ENCODE measurements around the gene CPO. TPM values are rescaled to one million over a fixed set of nuclear protein-coding genes. Genes with fewer than 3 reads are reported as not detected.

Gene CPO
- total and polyA plus RNA-seq, 9 donors = 0.13 to 0.48 (median 0.23) TPM

GRCh38 chr2:206984206-206984605 is 44.9 kb downstream of the CPO start:
- peaks cover 6% of the 10 kb centered on the region for H3K4me1 ChIP-seq (ENCODE audit: control insufficient read depth, insufficient read depth, low read length)
- H3K27me3 ChIP-seq (ENCODE audit: control insufficient read depth, insufficient read depth, low read length) = no peaks in the 10 kb centered on the region
- peak; percentile 29 for DNase-seq
- no peaks in the 10 kb centered on the region for H3K36me3 ChIP-seq (ENCODE audit: control insufficient read depth, insufficient read depth, low read length)
- no peak overlapping the region for H3K27ac ChIP-seq (ENCODE audit: low read length)
- no CpG with 5 or more reads among the region's 4 CpGs for WGBS (ENCODE audit: insufficient coverage)
- H3K4me3 ChIP-seq (ENCODE audit: low read length) = no peak overlapping the region
- no peaks in the 10 kb centered on the region for H3K9me3 ChIP-seq (replicated peaks; ENCODE audit: control insufficient read depth, low read depth, low read length)

DNA sequence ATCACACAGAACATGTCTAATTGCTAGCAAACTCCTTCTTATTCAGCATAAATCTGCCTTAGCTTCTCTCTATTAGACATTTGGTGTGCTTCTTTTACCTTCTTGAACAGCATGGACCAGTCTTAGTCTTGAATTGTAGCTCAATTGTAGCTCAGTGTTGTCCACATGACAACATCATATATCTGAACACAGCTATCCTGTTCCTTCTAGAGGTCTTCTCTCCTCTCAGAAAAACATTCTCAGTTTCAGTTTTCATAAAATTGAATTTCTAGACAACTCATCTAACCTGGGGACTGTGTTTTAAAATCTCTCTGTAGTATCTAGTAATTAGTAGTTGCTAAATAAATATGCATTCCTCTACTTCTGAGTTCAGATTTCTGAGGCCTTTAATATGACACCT is 47.6 kb downstream of the CPO start:
- Histone ChIP-seq H3K9me3 (replicated peaks; ENCODE audit: control insufficient read depth, low read depth, low read length) (no peaks in the 10 kb centered on the region), H3K36me3 (ENCODE audit: control insufficient read depth, insufficient read depth, low read length) (no peaks in the 10 kb centered on the region), H3K27me3 (ENCODE audit: control insufficient read depth, insufficient read depth, low read length) (no peaks in the 10 kb centered on the region), H3K4me3 (ENCODE audit: low read length) (no peak overlapping the region), H3K4me1 (ENCODE audit: control insufficient read depth, insufficient read depth, low read length) (peaks cover 4% of the 10 kb centered on the region), H3K27ac (ENCODE audit: low read length) (no peak overlapping the region)
- no peak for DNase-seq

DNA sequence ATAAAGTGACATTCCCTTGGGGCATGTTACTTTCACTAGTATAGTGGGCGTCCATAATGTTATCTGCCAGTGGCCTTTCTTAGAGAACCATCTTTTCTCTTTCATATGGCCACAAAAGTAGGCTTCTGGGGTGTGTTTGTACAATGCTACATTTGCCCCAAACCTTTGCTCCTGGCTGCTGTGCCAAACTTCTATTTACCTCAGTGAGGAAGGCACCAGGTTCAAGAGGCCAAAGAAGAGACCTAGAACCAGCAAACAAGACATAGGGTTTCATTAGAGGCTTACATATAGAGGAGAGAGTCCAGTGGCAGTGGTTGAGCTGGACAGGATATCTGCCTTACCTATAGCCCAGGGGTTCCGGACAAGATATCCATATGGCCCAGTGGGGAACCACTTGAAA is 48.5 kb downstream of the CPO start:
- no peak for DNase-seq
- Histone ChIP-seq H3K27ac (ENCODE audit: low read length) (no peak overlapping the region), H3K4me1 (ENCODE audit: control insufficient read depth, insufficient read depth, low read length) (peaks cover 4% of the 10 kb centered on the region), H3K4me3 (ENCODE audit: low read length) (no peak overlapping the region), H3K27me3 (ENCODE audit: control insufficient read depth, insufficient read depth, low read length) (no peaks in the 10 kb centered on the region), H3K36me3 (ENCODE audit: control insufficient read depth, insufficient read depth, low read length) (no peaks in the 10 kb centered on the region), H3K9me3 (replicated peaks; ENCODE audit: control insufficient read depth, low read depth, low read length) (no peaks in the 10 kb centered on the region)
- 100% methylated on average over 1 of the region's 2 CpGs for WGBS (ENCODE audit: insufficient coverage)

- no peak for DNase-seq
- H3K4me3 ChIP-seq (ENCODE audit: low read length) = no peak overlapping the region
- H3K27me3 ChIP-seq (ENCODE audit: control insufficient read depth, insufficient read depth, low read length) = no peaks in the 10 kb centered on the region
- H3K36me3 ChIP-seq (ENCODE audit: control insufficient read depth, insufficient read depth, low read length) = no peaks in the 10 kb centered on the region
- no peak overlapping the region for H3K27ac ChIP-seq (ENCODE audit: low read length)
- no peaks in the 10 kb centered on the region for H3K4me1 ChIP-seq (ENCODE audit: control insufficient read depth, insufficient read depth, low read length)
- no CpG with 5 or more reads among the region's 1 CpG for WGBS (ENCODE audit: insufficient coverage)
- H3K9me3 ChIP-seq (replicated peaks; ENCODE audit: control insufficient read depth, low read depth, low read length) = no peaks in the 10 kb centered on the region
Observed at GRCh38 chr2:206988884-206989283, 49.6 kb downstream of the CPO start.

DNA sequence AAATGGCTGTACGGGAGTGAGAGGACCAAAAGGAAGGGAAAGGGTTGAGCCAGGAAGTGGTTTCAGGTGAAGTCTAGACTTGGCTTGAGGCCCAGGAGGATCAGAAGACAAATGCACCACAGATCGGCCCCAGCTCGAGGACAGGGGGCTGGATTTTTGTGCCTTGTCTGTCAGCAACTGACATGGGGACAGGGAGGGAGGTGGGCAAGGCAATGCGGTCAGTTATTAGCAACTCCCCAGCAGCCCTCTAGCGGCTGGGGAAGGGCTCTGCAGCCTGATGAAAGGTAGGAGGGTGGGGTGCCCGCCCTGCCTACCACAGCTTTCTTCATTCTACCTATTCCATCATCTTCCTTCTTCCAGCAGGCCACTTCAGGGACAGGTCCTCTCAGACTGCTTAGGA is 50.0 kb downstream of the CPO start:
- Histone ChIP-seq H3K36me3 (ENCODE audit: control insufficient read depth, insufficient read depth, low read length) (no peaks in the 10 kb centered on the region), H3K4me1 (ENCODE audit: control insufficient read depth, insufficient read depth, low read length) (no peaks in the 10 kb centered on the region), H3K27ac (ENCODE audit: low read length) (no peak overlapping the region), H3K4me3 (ENCODE audit: low read length) (no peak overlapping the region), H3K27me3 (ENCODE audit: control insufficient read depth, insufficient read depth, low read length) (no peaks in the 10 kb centered on the region), H3K9me3 (replicated peaks; ENCODE audit: control insufficient read depth, low read depth, low read length) (no peaks in the 10 kb centered on the region)
- no peak for DNase-seq
- 27% methylated on average over 3 of the region's 6 CpGs for WGBS (ENCODE audit: insufficient coverage)

GRCh38 chr2:206990360-206990759 is 51.0 kb downstream of the CPO start:
- Histone ChIP-seq H3K9me3 (replicated peaks; ENCODE audit: control insufficient read depth, low read depth, low read length) (no peaks in the 10 kb centered on the region), H3K27ac (ENCODE audit: low read length) (no peak overlapping the region), H3K4me1 (ENCODE audit: control insufficient read depth, insufficient read depth, low read length) (no peaks in the 10 kb centered on the region), H3K36me3 (ENCODE audit: control insufficient read depth, insufficient read depth, low read length) (no peaks in the 10 kb centered on the region), H3K4me3 (ENCODE audit: low read length) (no peak overlapping the region), H3K27me3 (ENCODE audit: control insufficient read depth, insufficient read depth, low read length) (no peaks in the 10 kb centered on the region)
- peak; percentile 54 for DNase-seq
- no CpG with 5 or more reads among the region's 4 CpGs for WGBS (ENCODE audit: insufficient coverage)

- no peak for DNase-seq
- H3K4me3 ChIP-seq (ENCODE audit: low read length) = no peak overlapping the region
- no peaks in the 10 kb centered on the region for H3K9me3 ChIP-seq (replicated peaks; ENCODE audit: control insufficient read depth, low read depth, low read length)
- H3K36me3 ChIP-seq (ENCODE audit: control insufficient read depth, insufficient read depth, low read length) = no peaks in the 10 kb centered on the region
- H3K4me1 ChIP-seq (ENCODE audit: control insufficient read depth, insufficient read depth, low read length) = no peaks in the 10 kb centered on the region
- WGBS (ENCODE audit: insufficient coverage) = no CpG with 5 or more reads among the region's 2 CpGs
- H3K27ac ChIP-seq (ENCODE audit: low read length) = no peak overlapping the region
- no peaks in the 10 kb centered on the region for H3K27me3 ChIP-seq (ENCODE audit: control insufficient read depth, insufficient read depth, low read length)
Observed at GRCh38 chr2:206991070-206991469, 51.8 kb downstream of the CPO start.

DNA sequence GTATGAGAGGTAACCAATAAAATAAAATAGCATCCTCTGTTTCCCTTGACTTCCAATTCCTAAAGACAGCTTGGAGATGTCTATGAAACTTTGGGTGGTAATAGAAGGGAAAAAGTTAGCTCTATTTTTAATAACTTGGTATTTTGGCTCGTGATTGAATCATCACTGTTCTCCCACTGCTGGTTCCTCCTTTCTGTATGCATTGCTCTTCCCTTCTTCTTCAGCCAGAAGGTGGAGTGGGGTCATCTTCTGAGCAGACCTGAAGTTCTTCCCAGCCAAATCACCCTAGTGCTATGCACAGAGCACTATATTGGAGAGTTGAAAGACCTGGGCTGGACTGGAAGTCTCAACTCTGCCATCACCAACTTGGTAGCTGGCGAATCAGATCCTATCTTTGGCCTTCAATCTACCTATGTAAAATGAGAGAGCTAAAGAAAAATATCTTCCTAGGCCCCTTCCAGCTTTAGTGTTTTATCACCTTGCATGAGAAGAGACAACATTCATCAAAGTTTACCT is 54.1 kb downstream of the CPO start:
- Histone ChIP-seq H3K27ac (ENCODE audit: low read length) (no peak overlapping the region), H3K9me3 (replicated peaks; ENCODE audit: control insufficient read depth, low read depth, low read length) (peaks cover 2% of the 10 kb centered on the region), H3K4me1 (ENCODE audit: control insufficient read depth, insufficient read depth, low read length) (no peaks in the 10 kb centered on the region), H3K27me3 (ENCODE audit: control insufficient read depth, insufficient read depth, low read length) (no peaks in the 10 kb centered on the region), H3K4me3 (ENCODE audit: low read length) (no peak overlapping the region), H3K36me3 (ENCODE audit: control insufficient read depth, insufficient read depth, low read length) (no peaks in the 10 kb centered on the region)
- no peak for DNase-seq
- no CpG with 5 or more reads among the region's 2 CpGs for WGBS (ENCODE audit: insufficient coverage)

DNA sequence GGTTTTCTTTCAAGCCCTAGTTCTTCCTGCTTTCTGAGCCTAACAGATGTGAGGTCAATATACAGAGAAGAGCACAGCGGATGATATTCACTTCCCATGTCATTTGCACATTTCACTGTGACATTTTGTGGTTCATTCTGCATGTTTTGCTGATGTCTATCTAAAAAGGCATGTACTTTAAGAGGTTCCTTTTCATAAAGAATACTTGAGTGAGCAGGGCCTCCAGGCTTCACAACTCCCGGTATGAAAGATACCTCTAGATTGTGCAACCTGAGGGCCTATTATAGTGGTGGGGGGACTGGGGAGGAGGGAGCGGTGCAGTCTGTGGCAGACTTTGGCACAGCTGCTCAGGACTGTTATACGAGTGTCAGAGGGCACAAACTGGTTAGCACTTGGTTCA is 54.6 kb downstream of the CPO start:
- H3K27me3 ChIP-seq (ENCODE audit: control insufficient read depth, insufficient read depth, low read length) = no peaks in the 10 kb centered on the region
- peaks cover 2% of the 10 kb centered on the region for H3K9me3 ChIP-seq (replicated peaks; ENCODE audit: control insufficient read depth, low read depth, low read length)
- no peak overlapping the region for H3K4me3 ChIP-seq (ENCODE audit: low read length)
- 60% methylated on average over 1 of the region's 4 CpGs for WGBS (ENCODE audit: insufficient coverage)
- no peaks in the 10 kb centered on the region for H3K4me1 ChIP-seq (ENCODE audit: control insufficient read depth, insufficient read depth, low read length)
- no peaks in the 10 kb centered on the region for H3K36me3 ChIP-seq (ENCODE audit: control insufficient read depth, insufficient read depth, low read length)
- DNase-seq = no peak
- H3K27ac ChIP-seq (ENCODE audit: low read length) = no peak overlapping the region

DNA sequence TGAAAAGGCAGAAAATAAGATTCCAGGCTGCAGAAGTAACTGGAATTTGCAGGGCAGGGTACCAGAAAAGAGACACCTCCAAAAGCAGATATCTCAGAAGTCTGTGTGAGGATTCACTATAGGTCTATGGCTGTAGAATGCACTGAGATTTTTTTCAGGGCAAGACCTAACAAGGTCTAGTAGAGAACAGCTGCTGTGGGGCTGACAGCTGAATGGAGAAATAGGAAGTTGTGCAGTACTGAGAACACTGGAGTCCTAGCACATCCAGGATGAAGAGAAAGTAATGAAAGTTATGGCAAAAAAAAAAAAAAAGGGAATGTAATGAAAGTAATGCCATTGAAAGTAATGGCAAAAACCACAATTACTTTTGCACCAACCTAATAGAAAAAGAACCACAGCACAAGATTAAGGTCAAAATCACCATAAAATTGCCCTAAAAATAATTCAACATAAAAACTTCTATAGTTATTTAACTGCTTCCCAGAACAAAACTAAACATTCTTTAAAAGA is 57.3 kb downstream of the CPO start:
- DNase-seq = no peak
- H3K4me1 ChIP-seq (ENCODE audit: control insufficient read depth, insufficient read depth, low read length) = no peaks in the 10 kb centered on the region
- peaks cover 6% of the 10 kb centered on the region for H3K9me3 ChIP-seq (replicated peaks; ENCODE audit: control insufficient read depth, low read depth, low read length)
- no peak overlapping the region for H3K27ac ChIP-seq (ENCODE audit: low read length)
- no peaks in the 10 kb centered on the region for H3K27me3 ChIP-seq (ENCODE audit: control insufficient read depth, insufficient read depth, low read length)
- H3K36me3 ChIP-seq (ENCODE audit: control insufficient read depth, insufficient read depth, low read length) = no peaks in the 10 kb centered on the region
- no peak overlapping the region for H3K4me3 ChIP-seq (ENCODE audit: low read length)
